Nephron (organoid): Measurements from ENCODE around the gene RBM47.
A peak's percentile ranks its signal among the peaks of the same experiment; 100 is the strongest.

ENCODE experiments used
- H3K27ac Mint-ChIP-seq, 3 experiments: 2 replicates each; pipeline ENCODE4 v1.8.0; 2020; ENCODE audit warnings: mixed read lengths in 3 of 3, mild to moderate bottlenecking in 2 of 3, moderate library complexity in 1 of 3
- H3K27me3 Mint-ChIP-seq: 2 replicates; pipeline ENCODE4 v1.8.0; 2021; ENCODE audit warnings: low read depth, mild to moderate bottlenecking, moderate library complexity, mixed read lengths
- H3K36me3 Mint-ChIP-seq: 2 replicates; pipeline ENCODE4 v1.8.0; 2020; ENCODE audit warnings: low read depth, mixed read lengths
- H3K4me1 Mint-ChIP-seq: 2 replicates; pipeline ENCODE4 v1.8.0; 2020; ENCODE audit warnings: mixed read lengths
- H3K4me3 Mint-ChIP-seq, 3 experiments: 2 replicates each; pipeline ENCODE4 v1.8.0; 2020; ENCODE audit warnings: mild to moderate bottlenecking in 3 of 3, mixed read lengths in 3 of 3, moderate library complexity in 2 of 3
- H3K9me3 Mint-ChIP-seq: 2 replicates; pipeline ENCODE4 v1.8.0; 2020; ENCODE audit warnings: mixed read lengths
- TF ChIP-seq, protein P1 (sequence below), 3 experiments: fragments of 200-600 bp; sonication (generic); IDR thresholded peaks; one replicate each; pipeline ENCODE4 v1.5.0; 2021; ENCODE audit warnings: antibody characterized with exemption in 3 of 3; ENCODE audit not compliant: unreplicated experiment in 3 of 3

RBM47 gene

DNA sequence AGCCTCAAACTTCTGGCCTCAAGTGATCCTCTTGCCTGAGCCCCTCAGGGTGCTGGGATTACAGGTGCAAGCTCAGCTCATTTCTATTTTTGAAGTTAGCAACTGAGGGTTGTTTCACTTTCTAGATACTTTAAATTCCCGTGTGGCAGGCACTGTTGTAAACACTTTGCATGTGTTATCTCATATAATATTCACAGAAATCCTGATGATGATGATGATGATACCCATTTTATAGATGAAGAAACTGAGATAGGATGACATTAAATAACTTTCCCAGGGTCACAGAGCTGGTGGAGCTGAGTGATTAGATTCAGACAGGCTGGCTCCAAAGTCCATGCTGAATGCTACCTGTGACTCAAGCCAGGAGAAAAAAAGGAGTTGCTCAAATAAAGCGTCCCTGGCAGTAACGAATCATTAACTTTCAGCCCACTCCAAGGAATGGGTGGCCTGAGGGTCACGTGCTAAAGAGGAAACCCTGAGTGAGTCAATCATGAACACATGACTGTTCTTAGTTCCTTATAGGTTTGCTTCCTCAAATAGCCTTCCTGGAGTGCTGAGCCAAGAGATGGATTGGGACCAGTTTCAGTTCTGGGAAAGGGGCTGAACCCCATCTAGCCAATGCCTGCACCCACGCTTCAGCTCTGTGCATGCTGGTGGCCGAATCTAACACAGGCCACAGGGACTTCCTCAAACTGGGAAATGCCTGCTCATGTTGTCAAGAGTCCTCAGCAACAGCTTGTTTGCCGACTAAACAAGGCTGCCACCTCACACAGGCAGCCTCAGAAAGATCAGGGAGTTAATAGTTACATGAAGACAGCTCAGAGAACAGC is 52.8 kb downstream of the RBM47 start:
- Mint-ChIP-seq H3K27ac (peak overlapping the region; percentile 91 to 99 (median 96)), H3K36me3 (no peaks in the 10 kb centered on the region), H3K9me3 (no peaks in the 10 kb centered on the region), H3K4me1 (peaks cover 14% of the 10 kb centered on the region), H3K4me3 (peak overlapping the region; percentile 15 to 49 (median 23)), H3K27me3 (no peaks in the 10 kb centered on the region)
- TF ChIP-seq, protein P1, sequence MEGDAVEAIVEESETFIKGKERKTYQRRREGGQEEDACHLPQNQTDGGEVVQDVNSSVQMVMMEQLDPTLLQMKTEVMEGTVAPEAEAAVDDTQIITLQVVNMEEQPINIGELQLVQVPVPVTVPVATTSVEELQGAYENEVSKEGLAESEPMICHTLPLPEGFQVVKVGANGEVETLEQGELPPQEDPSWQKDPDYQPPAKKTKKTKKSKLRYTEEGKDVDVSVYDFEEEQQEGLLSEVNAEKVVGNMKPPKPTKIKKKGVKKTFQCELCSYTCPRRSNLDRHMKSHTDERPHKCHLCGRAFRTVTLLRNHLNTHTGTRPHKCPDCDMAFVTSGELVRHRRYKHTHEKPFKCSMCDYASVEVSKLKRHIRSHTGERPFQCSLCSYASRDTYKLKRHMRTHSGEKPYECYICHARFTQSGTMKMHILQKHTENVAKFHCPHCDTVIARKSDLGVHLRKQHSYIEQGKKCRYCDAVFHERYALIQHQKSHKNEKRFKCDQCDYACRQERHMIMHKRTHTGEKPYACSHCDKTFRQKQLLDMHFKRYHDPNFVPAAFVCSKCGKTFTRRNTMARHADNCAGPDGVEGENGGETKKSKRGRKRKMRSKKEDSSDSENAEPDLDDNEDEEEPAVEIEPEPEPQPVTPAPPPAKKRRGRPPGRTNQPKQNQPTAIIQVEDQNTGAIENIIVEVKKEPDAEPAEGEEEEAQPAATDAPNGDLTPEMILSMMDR (IDR thresholded peaks at IDR 0.05; ENCODE audit: unreplicated experiment in 3 of 3) = no peak

GRCh38 chr4:40575846-40576245 is 53.8 kb downstream of the RBM47 start:
- TF ChIP-seq, protein P1 (IDR thresholded peaks at IDR 0.05; ENCODE audit: unreplicated experiment in 3 of 3) = no peak
- Mint-ChIP-seq H3K4me1 (peaks cover 14% of the 10 kb centered on the region), H3K27ac (peak overlapping the region in 1 of 3 experiments; percentile 99), H3K4me3 (no peak overlapping the region), H3K36me3 (no peaks in the 10 kb centered on the region), H3K27me3 (no peaks in the 10 kb centered on the region), H3K9me3 (no peaks in the 10 kb centered on the region)

DNA sequence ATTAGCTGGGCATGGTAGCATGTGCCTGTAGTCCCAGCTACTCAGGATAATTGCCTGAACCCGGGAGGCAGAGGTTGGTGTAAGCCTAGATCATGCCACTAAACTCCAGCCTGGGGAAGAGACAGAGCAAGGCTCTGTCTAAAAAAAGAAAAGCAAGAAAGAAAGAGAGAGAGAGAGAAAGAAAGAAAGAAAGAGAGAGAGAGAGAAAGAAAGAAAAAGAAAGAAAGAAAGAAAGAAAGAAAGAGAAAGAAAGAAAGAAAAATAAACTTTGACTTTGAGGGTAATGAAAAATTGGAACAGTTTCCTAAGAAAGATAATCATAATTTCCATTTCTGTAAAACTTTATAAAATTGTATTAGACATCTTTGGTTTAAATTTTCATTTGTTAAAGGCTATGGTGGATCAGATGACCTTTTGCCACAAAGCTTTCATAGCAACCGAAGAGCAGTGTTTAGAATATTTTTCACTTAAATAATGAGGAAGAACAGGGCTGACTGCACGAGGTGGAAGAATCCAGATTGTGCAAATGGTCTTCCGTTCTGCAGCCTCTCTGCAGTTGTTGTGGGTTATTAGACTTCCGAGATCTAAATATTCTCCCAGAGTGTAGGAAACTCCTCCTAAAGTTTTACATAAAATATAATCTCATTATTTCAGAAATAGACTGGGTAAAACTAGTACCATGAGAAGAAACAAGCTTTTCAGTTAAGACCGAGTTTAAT is 55.9 kb downstream of the RBM47 start:
- Mint-ChIP-seq H3K27me3 (no peaks in the 10 kb centered on the region), H3K9me3 (no peaks in the 10 kb centered on the region), H3K27ac (peak overlapping the region in 1 of 3 experiments; percentile 35), H3K4me1 (peaks cover 14% of the 10 kb centered on the region), H3K36me3 (peaks cover 4% of the 10 kb centered on the region), H3K4me3 (no peak overlapping the region)
- TF ChIP-seq, protein P1 (IDR thresholded peaks at IDR 0.05; ENCODE audit: unreplicated experiment in 3 of 3) = no peak

GRCh38 chr4:40572692-40573310 is 56.9 kb downstream of the RBM47 start:
- no peaks in the 10 kb centered on the region for H3K9me3 Mint-ChIP-seq
- no peaks in the 10 kb centered on the region for H3K27me3 Mint-ChIP-seq
- H3K27ac Mint-ChIP-seq = no peak overlapping the region
- TF ChIP-seq, protein P1 (IDR thresholded peaks at IDR 0.05; ENCODE audit: unreplicated experiment in 3 of 3) = no peak
- peaks cover 4% of the 10 kb centered on the region for H3K36me3 Mint-ChIP-seq
- no peak overlapping the region for H3K4me3 Mint-ChIP-seq
- peaks cover 14% of the 10 kb centered on the region for H3K4me1 Mint-ChIP-seq

- TF ChIP-seq, protein P1 (IDR thresholded peaks at IDR 0.05; ENCODE audit: unreplicated experiment in 3 of 3) = no peak
These were observed 58.5 kb downstream of the RBM47 start for GRCh38 chr4:40571208-40571607.

More at GRCh38 chr4:40571208-40571607, 58.5 kb downstream of the RBM47 start:
- H3K36me3 Mint-ChIP-seq = peaks cover 4% of the 10 kb centered on the region
- H3K4me3 Mint-ChIP-seq = no peak overlapping the region
- H3K4me1 Mint-ChIP-seq = no peaks in the 10 kb centered on the region
- H3K27ac Mint-ChIP-seq = no peak overlapping the region
- H3K27me3 Mint-ChIP-seq = no peaks in the 10 kb centered on the region
- no peaks in the 10 kb centered on the region for H3K9me3 Mint-ChIP-seq
